HEK293 (cell line): ENCODE data around the gene C17orf50.
A peak's percentile ranks its signal among the peaks of the same experiment; 100 is the strongest.

Experiments used
- KLF16 ChIP-seq: fragments of 450-650 bp; formaldehyde crosslinking; IDR thresholded peaks from 2 replicates; pipeline ENCODE4 v1.5.1; 2017; ENCODE audit warnings: missing biosample characterization, missing genetic modification characterization
- KLF8 ChIP-seq: fragments of 450-650 bp; formaldehyde crosslinking; IDR thresholded peaks from 2 replicates; pipeline ENCODE4 v1.5.1; 2016; ENCODE audit warnings: missing biosample characterization, missing genetic modification characterization
- ZFP69B ChIP-seq: fragments of 450-650 bp; formaldehyde crosslinking; IDR thresholded peaks from 2 replicates; pipeline ENCODE4 v1.5.1; 2016; ENCODE audit warnings: missing biosample characterization, missing genetic modification characterization
- ZNF114 ChIP-seq: fragments of 450-650 bp; formaldehyde crosslinking; IDR thresholded peaks from 2 replicates; pipeline ENCODE4 v1.5.0; 2017; ENCODE audit warnings: missing biosample characterization, missing genetic modification characterization
- ZNF157 ChIP-seq: fragments of 450-650 bp; formaldehyde crosslinking; IDR thresholded peaks from 2 replicates; pipeline ENCODE4 v1.5.1; 2016; ENCODE audit warnings: missing biosample characterization, missing genetic modification characterization
- ZNF2 ChIP-seq: fragments of 450-650 bp; formaldehyde crosslinking; IDR thresholded peaks from 2 replicates; pipeline ENCODE4 v1.5.1; 2016; ENCODE audit warnings: missing biosample characterization, missing genetic modification characterization
- ZNF24 ChIP-seq: fragments of 450-650 bp; formaldehyde crosslinking; IDR thresholded peaks from 2 replicates; pipeline ENCODE4 v1.5.1; 2016; ENCODE audit warnings: missing biosample characterization, missing genetic modification characterization
- ZNF311 ChIP-seq: fragments of 450-650 bp; formaldehyde crosslinking; IDR thresholded peaks from 2 replicates; pipeline ENCODE4 v1.5.1; 2017; ENCODE audit warnings: missing biosample characterization, missing genetic modification characterization, borderline replicate concordance
- ZNF341 ChIP-seq: fragments of 450-650 bp; formaldehyde crosslinking; IDR thresholded peaks from 2 replicates; pipeline ENCODE4; 2016; ENCODE audit warnings: low read depth, missing biosample characterization, missing genetic modification characterization
- ZNF350 ChIP-seq: fragments of 450-650 bp; formaldehyde crosslinking; IDR thresholded peaks from 2 replicates; pipeline ENCODE4 v1.5.0; 2017; ENCODE audit warnings: missing biosample characterization, mild to moderate bottlenecking, missing genetic modification characterization
- ZNF391 ChIP-seq: fragments of 450-650 bp; formaldehyde crosslinking; IDR thresholded peaks from 2 replicates; pipeline ENCODE4 v1.5.1; 2016; ENCODE audit warnings: low read depth, missing biosample characterization, missing genetic modification characterization, borderline replicate concordance
- ZNF404 ChIP-seq: fragments of 450-650 bp; formaldehyde crosslinking; IDR thresholded peaks from 2 replicates; pipeline ENCODE4 v1.5.1; 2017; ENCODE audit warnings: missing biosample characterization, missing genetic modification characterization
- ZNF416 ChIP-seq: fragments of 450-650 bp; formaldehyde crosslinking; IDR thresholded peaks from 2 replicates; pipeline ENCODE4 v1.5.1; 2016; ENCODE audit warnings: missing biosample characterization, missing genetic modification characterization
- ZNF473 ChIP-seq: fragments of 450-650 bp; formaldehyde crosslinking; IDR thresholded peaks from 2 replicates; pipeline ENCODE4 v1.5.1; 2017; ENCODE audit warnings: missing biosample characterization, missing genetic modification characterization
- ZNF530 ChIP-seq: fragments of 450-650 bp; formaldehyde crosslinking; IDR thresholded peaks from 2 replicates; pipeline ENCODE4 v1.5.1; 2016; ENCODE audit warnings: low read depth, missing biosample characterization, missing genetic modification characterization
- ZNF560 ChIP-seq: fragments of 450-650 bp; formaldehyde crosslinking; IDR thresholded peaks from 2 replicates; pipeline ENCODE4 v1.5.1; 2017; ENCODE audit warnings: missing biosample characterization, missing genetic modification characterization, borderline replicate concordance
- ZNF670 ChIP-seq: fragments of 450-650 bp; formaldehyde crosslinking; IDR thresholded peaks from 2 replicates; pipeline ENCODE4 v1.5.1; 2016; ENCODE audit warnings: missing biosample characterization, missing genetic modification characterization, low read depth
- ZNF747 ChIP-seq: fragments of 450-650 bp; formaldehyde crosslinking; IDR thresholded peaks from 2 replicates; pipeline ENCODE4 v1.5.1; 2016; ENCODE audit warnings: missing biosample characterization, missing genetic modification characterization
- ZNF76 ChIP-seq: fragments of 450-650 bp; formaldehyde crosslinking; IDR thresholded peaks from 2 replicates; pipeline ENCODE4; 2016; ENCODE audit warnings: low read depth, missing biosample characterization, missing genetic modification characterization, borderline replicate concordance
- TF ChIP-seq, protein P1 (sequence below): fragments of 450-650 bp; formaldehyde crosslinking; IDR thresholded peaks from 2 replicates; pipeline ENCODE4 v1.5.1; 2016; ENCODE audit warnings: missing biosample characterization, missing genetic modification characterization
- TF ChIP-seq, protein P2 (sequence below): fragments of 450-650 bp; formaldehyde crosslinking; IDR thresholded peaks from 2 replicates; pipeline ENCODE4 v1.5.1; 2017; ENCODE audit warnings: missing biosample characterization, missing genetic modification characterization
- TF ChIP-seq, protein P3 (sequence below): fragments of 450-650 bp; formaldehyde crosslinking; optimal IDR thresholded peaks from 2 replicates; pipeline ENCODE3; 2016; ENCODE audit warnings: missing biosample characterization, mild to moderate bottlenecking, missing genetic modification characterization
- TF ChIP-seq, protein P4 (sequence below): fragments of 450-650 bp; formaldehyde crosslinking; conservative IDR thresholded peaks from 2 replicates; pipeline ENCODE4 v1.5.1; 2016; ENCODE audit warnings: low read depth, missing biosample characterization, missing genetic modification characterization
- TF ChIP-seq, protein P5 (sequence below): fragments of 450-650 bp; formaldehyde crosslinking; IDR thresholded peaks from 2 replicates; pipeline ENCODE4 v1.5.1; 2016; ENCODE audit warnings: missing biosample characterization, missing genetic modification characterization

Gene C17orf50

DNA sequence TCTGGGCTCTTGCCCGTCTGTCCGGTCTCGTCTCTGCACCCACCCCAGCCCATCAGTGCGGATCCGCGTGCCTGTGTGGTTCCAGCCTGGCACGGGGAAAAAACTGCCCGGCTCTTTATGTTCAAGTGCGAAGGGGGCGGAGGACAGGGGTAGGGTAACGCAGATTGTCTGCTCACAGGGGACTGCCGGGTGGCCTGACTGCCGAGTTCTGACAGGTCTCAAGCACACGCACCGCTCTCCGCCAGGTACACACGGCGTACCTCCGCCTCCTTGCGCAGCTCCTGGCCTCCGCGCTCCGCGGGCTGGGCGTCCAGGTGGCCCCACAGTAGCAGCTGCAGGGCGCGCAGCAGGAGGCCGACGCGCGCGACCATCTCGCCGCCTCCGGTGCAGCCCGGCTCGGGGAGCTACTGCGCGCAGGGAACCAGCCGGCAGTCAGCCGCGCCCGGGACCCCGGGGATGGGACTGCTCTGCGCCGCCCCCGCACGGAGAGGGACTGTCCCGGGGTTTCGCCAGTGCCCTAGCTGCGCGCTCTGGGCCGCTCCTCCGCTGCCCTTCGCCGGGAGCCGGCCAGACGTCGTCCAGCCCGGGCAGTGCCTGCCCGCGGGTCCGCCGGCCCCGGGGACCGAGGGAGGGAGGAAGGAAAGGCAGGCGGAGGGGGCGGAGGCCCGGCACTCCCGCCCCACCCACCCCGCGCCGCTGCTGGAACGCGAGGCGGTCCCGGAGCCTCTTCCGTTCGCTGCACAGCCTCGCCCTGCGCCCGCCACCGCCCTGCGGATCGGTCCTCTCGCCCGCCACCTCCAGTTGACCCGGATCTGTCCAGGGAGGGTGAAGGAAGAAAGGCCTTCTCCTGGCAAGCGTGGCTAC is 34.6 kb downstream of the C17orf50 start, which contains the start of gene MMP28 (continued):
- TF ChIP-seq, protein P1, sequence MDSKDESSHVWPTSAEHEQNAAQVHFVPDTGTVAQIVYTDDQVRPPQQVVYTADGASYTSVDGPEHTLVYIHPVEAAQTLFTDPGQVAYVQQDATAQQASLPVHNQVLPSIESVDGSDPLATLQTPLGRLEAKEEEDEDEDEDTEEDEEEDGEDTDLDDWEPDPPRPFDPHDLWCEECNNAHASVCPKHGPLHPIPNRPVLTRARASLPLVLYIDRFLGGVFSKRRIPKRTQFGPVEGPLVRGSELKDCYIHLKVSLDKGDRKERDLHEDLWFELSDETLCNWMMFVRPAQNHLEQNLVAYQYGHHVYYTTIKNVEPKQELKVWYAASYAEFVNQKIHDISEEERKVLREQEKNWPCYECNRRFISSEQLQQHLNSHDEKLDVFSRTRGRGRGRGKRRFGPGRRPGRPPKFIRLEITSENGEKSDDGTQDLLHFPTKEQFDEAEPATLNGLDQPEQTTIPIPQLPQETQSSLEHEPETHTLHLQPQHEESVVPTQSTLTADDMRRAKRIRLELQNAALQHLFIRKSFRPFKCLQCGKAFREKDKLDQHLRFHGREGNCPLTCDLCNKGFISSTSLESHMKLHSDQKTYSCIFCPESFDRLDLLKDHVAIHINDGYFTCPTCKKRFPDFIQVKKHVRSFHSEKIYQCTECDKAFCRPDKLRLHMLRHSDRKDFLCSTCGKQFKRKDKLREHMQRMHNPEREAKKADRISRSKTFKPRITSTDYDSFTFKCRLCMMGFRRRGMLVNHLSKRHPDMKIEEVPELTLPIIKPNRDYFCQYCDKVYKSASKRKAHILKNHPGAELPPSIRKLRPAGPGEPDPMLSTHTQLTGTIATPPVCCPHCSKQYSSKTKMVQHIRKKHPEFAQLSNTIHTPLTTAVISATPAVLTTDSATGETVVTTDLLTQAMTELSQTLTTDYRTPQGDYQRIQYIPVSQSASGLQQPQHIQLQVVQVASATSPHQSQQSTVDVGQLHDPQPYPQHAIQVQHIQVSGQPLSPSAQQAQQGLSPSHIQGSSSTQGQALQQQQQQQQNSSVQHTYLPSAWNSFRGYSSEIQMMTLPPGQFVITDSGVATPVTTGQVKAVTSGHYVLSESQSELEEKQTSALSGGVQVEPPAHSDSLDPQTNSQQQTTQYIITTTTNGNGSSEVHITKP: peak; percentile 49
- TF ChIP-seq ZNF560 (tag by site-specific recombination) (no peak), ZNF670 (tag by site-specific recombination) (no peak), ZNF341 (tag by site-specific recombination) (0 out of 2 replicates have a peak, but pooled peaks have one; percentile 21), ZNF157 (tag by site-specific recombination) (no peak), ZNF350 (tag by site-specific recombination) (no peak), ZNF311 (tag by site-specific recombination) (no peak), ZNF530 (no peak), ZNF404 (tag by site-specific recombination) (no peak), ZFP69B (tag by site-specific recombination) (peak; percentile 94), KLF8 (tag by site-specific recombination) (peak; percentile 38; the same call in 1 of the 2 replicates), ZNF76 (tag by site-specific recombination) (peak; percentile 47; the same call in 1 of the 2 replicates), ZNF747 (no peak), ZNF114 (tag by site-specific recombination) (no peak), KLF16 (no peak; the same call in 1 of the 2 replicates), ZNF473 (tag by site-specific recombination) (no peak), ZNF416 (tag by site-specific recombination) (no peak), ZNF24 (tag by site-specific recombination) (no peak), ZNF391 (0 out of 2 replicates have a peak, but pooled peaks have one; percentile 18), ZNF2 (no peak)
- TF ChIP-seq, protein P2, sequence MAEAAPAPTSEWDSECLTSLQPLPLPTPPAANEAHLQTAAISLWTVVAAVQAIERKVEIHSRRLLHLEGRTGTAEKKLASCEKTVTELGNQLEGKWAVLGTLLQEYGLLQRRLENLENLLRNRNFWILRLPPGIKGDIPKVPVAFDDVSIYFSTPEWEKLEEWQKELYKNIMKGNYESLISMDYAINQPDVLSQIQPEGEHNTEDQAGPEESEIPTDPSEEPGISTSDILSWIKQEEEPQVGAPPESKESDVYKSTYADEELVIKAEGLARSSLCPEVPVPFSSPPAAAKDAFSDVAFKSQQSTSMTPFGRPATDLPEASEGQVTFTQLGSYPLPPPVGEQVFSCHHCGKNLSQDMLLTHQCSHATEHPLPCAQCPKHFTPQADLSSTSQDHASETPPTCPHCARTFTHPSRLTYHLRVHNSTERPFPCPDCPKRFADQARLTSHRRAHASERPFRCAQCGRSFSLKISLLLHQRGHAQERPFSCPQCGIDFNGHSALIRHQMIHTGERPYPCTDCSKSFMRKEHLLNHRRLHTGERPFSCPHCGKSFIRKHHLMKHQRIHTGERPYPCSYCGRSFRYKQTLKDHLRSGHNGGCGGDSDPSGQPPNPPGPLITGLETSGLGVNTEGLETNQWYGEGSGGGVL (tag by site-specific recombination): peak; percentile 87
- TF ChIP-seq, protein P3, sequence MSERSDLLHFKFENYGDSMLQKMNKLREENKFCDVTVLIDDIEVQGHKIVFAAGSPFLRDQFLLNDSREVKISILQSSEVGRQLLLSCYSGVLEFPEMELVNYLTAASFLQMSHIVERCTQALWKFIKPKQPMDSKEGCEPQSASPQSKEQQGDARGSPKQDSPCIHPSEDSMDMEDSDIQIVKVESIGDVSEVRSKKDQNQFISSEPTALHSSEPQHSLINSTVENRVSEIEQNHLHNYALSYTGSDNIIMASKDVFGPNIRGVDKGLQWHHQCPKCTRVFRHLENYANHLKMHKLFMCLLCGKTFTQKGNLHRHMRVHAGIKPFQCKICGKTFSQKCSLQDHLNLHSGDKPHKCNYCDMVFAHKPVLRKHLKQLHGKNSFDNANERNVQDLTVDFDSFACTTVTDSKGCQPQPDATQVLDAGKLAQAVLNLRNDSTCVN: peak; percentile 93
- TF ChIP-seq, protein P4, sequence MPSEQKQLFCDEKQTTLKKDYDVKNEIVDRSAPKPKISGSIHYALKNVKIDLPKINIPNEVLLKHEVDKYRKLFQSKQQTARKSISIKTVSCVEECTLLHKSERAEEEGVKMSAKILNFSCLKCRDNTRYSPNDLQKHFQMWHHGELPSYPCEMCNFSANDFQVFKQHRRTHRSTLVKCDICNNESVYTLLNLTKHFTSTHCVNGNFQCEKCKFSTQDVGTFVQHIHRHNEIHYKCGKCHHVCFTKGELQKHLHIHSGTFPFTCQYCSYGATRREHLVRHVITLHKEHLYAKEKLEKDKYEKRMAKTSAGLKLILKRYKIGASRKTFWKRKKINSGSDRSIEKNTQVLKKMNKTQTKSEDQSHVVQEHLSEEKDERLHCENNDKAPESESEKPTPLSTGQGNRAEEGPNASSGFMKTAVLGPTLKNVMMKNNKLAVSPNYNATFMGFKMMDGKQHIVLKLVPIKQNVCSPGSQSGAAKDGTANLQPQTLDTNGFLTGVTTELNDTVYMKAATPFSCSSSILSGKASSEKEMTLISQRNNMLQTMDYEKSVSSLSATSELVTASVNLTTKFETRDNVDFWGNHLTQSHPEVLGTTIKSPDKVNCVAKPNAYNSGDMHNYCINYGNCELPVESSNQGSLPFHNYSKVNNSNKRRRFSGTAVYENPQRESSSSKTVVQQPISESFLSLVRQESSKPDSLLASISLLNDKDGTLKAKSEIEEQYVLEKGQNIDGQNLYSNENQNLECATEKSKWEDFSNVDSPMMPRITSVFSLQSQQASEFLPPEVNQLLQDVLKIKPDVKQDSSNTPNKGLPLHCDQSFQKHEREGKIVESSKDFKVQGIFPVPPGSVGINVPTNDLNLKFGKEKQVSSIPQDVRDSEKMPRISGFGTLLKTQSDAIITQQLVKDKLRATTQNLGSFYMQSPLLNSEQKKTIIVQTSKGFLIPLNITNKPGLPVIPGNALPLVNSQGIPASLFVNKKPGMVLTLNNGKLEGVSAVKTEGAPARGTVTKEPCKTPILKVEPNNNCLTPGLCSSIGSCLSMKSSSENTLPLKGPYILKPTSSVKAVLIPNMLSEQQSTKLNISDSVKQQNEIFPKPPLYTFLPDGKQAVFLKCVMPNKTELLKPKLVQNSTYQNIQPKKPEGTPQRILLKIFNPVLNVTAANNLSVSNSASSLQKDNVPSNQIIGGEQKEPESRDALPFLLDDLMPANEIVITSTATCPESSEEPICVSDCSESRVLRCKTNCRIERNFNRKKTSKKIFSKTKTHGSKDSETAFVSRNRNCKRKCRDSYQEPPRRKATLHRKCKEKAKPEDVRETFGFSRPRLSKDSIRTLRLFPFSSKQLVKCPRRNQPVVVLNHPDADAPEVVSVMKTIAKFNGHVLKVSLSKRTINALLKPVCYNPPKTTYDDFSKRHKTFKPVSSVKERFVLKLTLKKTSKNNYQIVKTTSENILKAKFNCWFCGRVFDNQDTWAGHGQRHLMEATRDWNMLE: no peak
- TF ChIP-seq, protein P5, sequence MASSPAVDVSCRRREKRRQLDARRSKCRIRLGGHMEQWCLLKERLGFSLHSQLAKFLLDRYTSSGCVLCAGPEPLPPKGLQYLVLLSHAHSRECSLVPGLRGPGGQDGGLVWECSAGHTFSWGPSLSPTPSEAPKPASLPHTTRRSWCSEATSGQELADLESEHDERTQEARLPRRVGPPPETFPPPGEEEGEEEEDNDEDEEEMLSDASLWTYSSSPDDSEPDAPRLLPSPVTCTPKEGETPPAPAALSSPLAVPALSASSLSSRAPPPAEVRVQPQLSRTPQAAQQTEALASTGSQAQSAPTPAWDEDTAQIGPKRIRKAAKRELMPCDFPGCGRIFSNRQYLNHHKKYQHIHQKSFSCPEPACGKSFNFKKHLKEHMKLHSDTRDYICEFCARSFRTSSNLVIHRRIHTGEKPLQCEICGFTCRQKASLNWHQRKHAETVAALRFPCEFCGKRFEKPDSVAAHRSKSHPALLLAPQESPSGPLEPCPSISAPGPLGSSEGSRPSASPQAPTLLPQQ: peak; percentile 92
